KOPT-K1 (cell line): ENCODE results near the gene PPP1R15B.

ENCODE experiments used
- H3K27ac ChIP-seq: fragments of 200-600 bp; sonication (generic); 2 replicates; pipeline ENCODE4 v1.5.1; 2016; ENCODE audit warnings: antibody characterized with exemption, mild to moderate bottlenecking, low read depth, low read length; ENCODE audit not compliant: poor library complexity, severe bottlenecking
- H3K36me3 ChIP-seq: fragments of 200-600 bp; sonication (generic); 2 replicates; pipeline ENCODE4 v1.5.1; 2017; ENCODE audit warnings: antibody characterized with exemption, mild to moderate bottlenecking, low read length, moderate library complexity; ENCODE audit not compliant: insufficient read depth
- H3K9me3 ChIP-seq: fragments of 200-600 bp; sonication (generic); 2 replicates; pipeline ENCODE4 v1.5.1; 2017; ENCODE audit warnings: antibody characterized with exemption, low read length, mild to moderate bottlenecking; ENCODE audit not compliant: insufficient read depth, poor library complexity, severe bottlenecking

The PPP1R15B gene

DNA sequence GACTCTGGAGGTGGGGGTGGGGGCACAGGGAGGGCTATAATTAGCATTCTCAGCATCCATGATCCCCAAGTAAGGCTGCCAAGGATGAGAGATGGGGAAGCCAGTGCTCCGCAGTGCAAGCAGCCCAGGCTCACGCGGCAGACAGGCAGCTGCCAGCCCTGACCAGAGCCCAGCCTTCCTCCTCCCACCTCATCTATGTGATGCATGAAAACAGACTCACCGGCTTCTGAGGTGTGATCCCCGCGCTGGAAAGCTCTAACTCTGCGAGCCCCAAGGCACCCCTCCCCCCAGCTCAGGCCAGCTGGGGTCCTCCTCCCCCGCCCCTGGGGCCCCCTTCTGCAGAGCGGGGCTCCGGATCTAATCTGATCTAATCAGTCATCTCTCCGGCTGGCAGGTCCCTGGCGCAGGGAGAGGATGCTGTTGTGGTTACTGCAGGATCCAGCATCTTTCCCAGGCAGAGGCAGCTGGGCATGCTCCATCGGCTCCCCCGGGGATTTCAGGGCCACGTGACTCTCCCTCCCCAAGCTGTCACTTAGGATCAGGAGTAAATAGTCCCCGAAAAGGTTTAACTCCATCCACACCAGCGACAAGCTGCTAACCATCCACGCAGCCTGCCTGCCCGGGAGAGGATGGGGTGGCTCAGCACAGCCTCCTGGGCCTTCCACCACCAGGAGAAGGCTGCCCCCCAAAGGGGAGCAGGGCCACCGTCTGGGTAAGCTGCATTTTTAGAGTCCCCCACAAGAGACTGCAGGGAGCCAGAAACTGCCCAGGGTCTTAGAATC, 52.0 kb downstream of the PPP1R15B start, which contains the start of gene PLEKHA6:
Gene PLEKHA6 (minus strand): TSS at position 456 of the 782 bp plus-strand sequence. CDS start 86,202 bp downstream, outside the sequence.
- Histone ChIP-seq H3K36me3 (no peaks in the 10 kb centered on the region), H3K9me3 (no peaks in the 10 kb centered on the region), H3K27ac (no peak within 1 kb of the TSS)

DNA sequence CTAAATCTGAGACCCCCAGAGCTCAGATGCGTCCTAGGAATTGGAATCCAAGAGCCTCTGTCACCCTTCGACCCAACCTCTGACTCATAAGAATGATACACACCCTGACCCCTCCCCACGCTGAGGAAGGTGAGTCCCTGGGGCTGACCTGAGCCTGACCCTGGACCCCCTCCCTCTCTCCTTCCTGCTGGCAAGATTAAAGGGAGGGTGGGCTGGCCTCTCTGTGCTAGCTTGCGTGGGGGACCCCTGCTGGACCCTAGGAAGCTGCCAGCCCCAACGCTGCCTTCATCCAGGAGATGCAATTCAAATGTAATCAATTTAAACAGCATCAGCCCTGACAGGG, 52.5 kb downstream of the PPP1R15B start:
- H3K9me3 ChIP-seq: no peaks in the 10 kb centered on the region
- H3K36me3 ChIP-seq: no peaks in the 10 kb centered on the region
- no peak overlapping the region for H3K27ac ChIP-seq

DNA sequence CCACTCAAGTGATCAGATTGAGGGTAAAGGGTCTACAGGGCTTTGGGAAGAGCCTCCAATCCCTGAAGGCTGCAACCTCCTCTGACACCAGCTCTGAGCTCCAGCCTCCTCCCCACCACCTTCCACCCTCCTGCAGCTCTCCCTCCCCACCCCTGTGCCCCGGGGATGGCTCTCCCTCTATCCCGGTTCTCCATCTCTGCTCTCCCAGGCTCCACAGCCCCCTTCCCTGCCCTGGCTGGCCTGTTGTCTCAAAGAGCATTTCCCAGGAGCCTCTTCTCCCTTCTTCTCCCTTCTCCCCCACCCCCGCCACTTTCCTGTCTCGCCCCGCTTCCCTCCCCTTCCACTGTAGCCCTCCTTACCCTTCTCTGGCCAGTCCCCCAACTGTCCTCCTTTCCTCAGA, 53.0 kb downstream of the PPP1R15B start:
- H3K9me3 ChIP-seq: no peaks in the 10 kb centered on the region
- H3K27ac ChIP-seq: no peak overlapping the region
- H3K36me3 ChIP-seq: no peaks in the 10 kb centered on the region

DNA sequence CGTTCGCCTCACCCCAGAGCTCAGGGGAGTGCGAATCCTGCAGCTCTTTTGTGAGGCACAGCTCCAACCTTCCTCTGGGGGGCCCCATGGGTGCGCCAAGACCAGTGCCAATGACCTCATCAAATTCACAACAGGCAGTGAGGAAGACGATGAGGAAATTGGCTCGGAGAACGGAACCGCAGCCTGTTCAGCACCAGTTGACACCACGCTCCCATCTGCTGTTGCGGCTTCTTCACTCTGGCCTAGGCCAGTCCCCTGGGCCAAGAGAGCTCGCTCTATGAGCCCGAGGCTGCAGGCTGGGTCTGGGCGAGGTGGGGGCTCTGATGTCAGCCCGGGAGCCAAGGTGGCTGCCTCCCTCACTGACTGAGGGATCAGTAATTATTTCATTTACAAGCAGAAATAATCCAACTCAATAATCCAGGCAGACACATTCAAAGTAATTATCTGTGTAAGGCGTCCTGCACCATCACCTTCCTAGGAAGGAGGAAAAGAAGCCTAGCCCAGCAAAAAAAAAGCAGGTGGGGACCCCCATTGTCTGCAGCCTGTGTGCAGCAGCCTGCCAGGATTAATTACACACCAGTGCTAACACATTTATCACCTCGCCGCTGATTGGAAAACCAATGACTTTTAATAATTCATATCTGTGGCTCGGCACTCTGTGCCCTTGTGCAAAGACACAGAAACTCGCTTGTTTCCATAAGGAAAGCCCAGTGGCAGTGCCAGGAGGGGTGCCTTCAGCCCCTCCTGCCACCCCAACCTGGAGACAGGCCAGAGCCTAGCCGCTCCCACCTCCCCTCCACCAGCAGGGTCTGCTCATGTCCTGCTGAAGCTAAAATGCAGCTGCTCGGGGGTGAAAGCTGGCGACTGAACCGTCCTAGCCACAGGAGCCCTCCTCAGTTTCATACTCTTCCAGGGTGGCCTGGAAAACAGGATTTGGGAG, 53.8 kb downstream of the PPP1R15B start:
- H3K9me3 ChIP-seq: no peaks in the 10 kb centered on the region

DNA sequence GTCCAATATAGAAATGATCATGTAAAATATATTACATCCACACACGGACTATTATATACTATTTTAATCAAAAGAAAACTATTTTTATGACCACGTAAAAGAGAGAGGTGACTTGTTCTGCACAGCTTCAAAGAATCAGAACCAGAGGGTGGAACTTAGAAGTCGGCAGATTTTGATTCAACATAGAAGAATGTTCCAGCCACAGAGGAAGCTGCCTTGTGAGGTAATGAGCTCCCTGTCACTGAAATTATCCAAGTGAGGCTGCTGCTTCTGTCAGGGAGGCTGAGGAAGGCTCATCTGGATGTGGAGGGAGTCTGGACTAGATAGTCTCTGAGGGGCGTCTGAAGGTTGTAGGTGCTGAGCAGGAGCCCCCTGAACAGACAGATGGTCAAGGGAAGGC, 54.6 kb downstream of the PPP1R15B start:
- Histone ChIP-seq H3K36me3 (no peaks in the 10 kb centered on the region), H3K27ac (no peak overlapping the region), H3K9me3 (no peaks in the 10 kb centered on the region)

More for the DNA sequence above, 53.8 kb downstream of the PPP1R15B start:
- H3K27ac ChIP-seq: no peak overlapping the region
- no peaks in the 10 kb centered on the region for H3K36me3 ChIP-seq

DNA sequence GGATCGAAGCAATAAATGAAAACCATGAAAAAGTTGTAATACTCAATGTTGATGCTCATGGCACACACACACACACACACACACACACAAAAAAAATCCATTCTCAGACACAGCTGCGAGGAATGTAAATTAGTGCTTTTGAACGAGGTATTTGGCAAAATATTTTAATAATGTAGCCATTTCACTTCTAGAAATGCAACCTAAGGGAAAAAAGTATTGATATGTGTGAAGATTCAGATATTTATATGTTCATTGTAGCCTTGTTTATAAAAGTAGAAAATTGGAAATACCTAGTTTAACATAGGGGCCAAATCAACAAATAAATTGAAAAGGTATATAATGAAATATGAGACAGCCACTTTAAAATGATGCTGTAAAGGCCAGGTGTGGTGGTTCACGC, 55.7 kb downstream of the PPP1R15B start:
- Histone ChIP-seq H3K27ac (no peak overlapping the region), H3K9me3 (no peaks in the 10 kb centered on the region), H3K36me3 (no peaks in the 10 kb centered on the region)

DNA sequence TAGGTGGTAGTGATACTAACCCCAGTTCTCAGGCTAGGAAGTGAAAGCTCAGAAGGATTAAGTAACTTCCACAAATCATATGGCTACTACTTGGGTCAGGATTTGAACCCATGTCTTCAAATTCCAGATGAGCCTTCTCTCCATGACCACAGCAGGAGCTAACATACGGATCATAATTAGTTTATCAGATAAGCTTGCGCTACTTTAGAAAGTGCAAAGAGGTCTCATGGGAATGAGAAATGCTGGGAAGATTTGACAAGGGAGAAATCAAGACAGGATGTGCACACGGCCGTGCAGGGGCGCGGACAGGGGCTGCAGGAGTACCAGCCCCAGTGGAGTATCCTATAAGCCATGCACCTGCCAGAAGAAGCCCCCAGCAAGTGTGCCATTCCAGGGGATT, 57.0 kb downstream of the PPP1R15B start:
- Histone ChIP-seq H3K27ac (no peak overlapping the region), H3K9me3 (no peaks in the 10 kb centered on the region), H3K36me3 (no peaks in the 10 kb centered on the region)
